Measurements from ENCODE around the gene ARPP19.
A peak's percentile ranks its signal among the peaks of the same experiment; 100 is the strongest.

ARPP19 gene

GRCh38 chr15:52546031-52546751 lies 22.6 kb downstream of the ARPP19 start:
- H3K36me3 ChIP-seq (ENCODE audit: insufficient read depth, low read length): peaks cover 17% of the 10 kb centered on the region
- H3K27me3 ChIP-seq (ENCODE audit: control insufficient read depth in 1 of 2, insufficient read depth in 2 of 2, low read length in 2 of 2): no peaks in the 10 kb centered on the region
- no peak overlapping the region for H3K4me3 ChIP-seq (ENCODE audit: low read depth in 1 of 2, low read length in 2 of 2)
- H3K9ac ChIP-seq (ENCODE audit: low read length): no peak overlapping the region
- no peaks in the 10 kb centered on the region for H3K9me3 ChIP-seq (ENCODE audit: low read length)
- H3K4me1 ChIP-seq (ENCODE audit: insufficient read depth, low read length): no peaks in the 10 kb centered on the region
- no peak overlapping the region for H3K27ac ChIP-seq (ENCODE audit: low read depth, low read length)

- Histone ChIP-seq H3K27ac (ENCODE audit: low read depth, low read length) (no peak overlapping the region), H3K4me1 (ENCODE audit: insufficient read depth, low read length) (no peaks in the 10 kb centered on the region), H3K9me3 (ENCODE audit: low read length) (no peaks in the 10 kb centered on the region), H3K36me3 (ENCODE audit: insufficient read depth, low read length) (no peaks in the 10 kb centered on the region), H3K27me3 (ENCODE audit: control insufficient read depth in 1 of 2, insufficient read depth in 2 of 2, low read length in 2 of 2) (no peaks in the 10 kb centered on the region), H3K4me3 (ENCODE audit: low read depth in 1 of 2, low read length in 2 of 2) (no peak overlapping the region), H3K9ac (ENCODE audit: low read length) (no peak overlapping the region)
These were observed 28.3 kb downstream of the ARPP19 start for GRCh38 chr15:52540374-52541012.

- Histone ChIP-seq H3K4me1 (ENCODE audit: insufficient read depth, low read length) (no peaks in the 10 kb centered on the region), H3K9me3 (ENCODE audit: low read length) (no peaks in the 10 kb centered on the region), H3K27ac (ENCODE audit: low read depth, low read length) (no peak overlapping the region), H3K4me3 (ENCODE audit: low read depth in 1 of 2, low read length in 2 of 2) (no peak overlapping the region), H3K36me3 (ENCODE audit: insufficient read depth, low read length) (no peaks in the 10 kb centered on the region), H3K27me3 (ENCODE audit: control insufficient read depth in 1 of 2, insufficient read depth in 2 of 2, low read length in 2 of 2) (no peaks in the 10 kb centered on the region), H3K9ac (ENCODE audit: low read length) (no peak overlapping the region)
These were observed 31.4 kb downstream of the ARPP19 start for GRCh38 chr15:52537459-52537858.

GRCh38 chr15:52532427-52532826 lies 36.4 kb downstream of the ARPP19 start:
- H3K27ac ChIP-seq (ENCODE audit: low read depth, low read length): no peak overlapping the region
- peaks cover 14% of the 10 kb centered on the region for H3K4me1 ChIP-seq (ENCODE audit: insufficient read depth, low read length)
- H3K4me3 ChIP-seq (ENCODE audit: low read depth in 1 of 2, low read length in 2 of 2): no peak overlapping the region
- no peak overlapping the region for H3K9ac ChIP-seq (ENCODE audit: low read length)
- no peaks in the 10 kb centered on the region for H3K9me3 ChIP-seq (ENCODE audit: low read length)
- no peaks in the 10 kb centered on the region for H3K36me3 ChIP-seq (ENCODE audit: insufficient read depth, low read length)
- no peaks in the 10 kb centered on the region for H3K27me3 ChIP-seq (ENCODE audit: control insufficient read depth in 1 of 2, insufficient read depth in 2 of 2, low read length in 2 of 2)

GRCh38 chr15:52529940-52530339 lies 38.9 kb downstream of the ARPP19 start:
- H3K36me3 ChIP-seq (ENCODE audit: insufficient read depth, low read length): no peaks in the 10 kb centered on the region
- peaks cover 15% of the 10 kb centered on the region for H3K4me1 ChIP-seq (ENCODE audit: insufficient read depth, low read length)
- no peaks in the 10 kb centered on the region for H3K27me3 ChIP-seq (ENCODE audit: control insufficient read depth in 1 of 2, insufficient read depth in 2 of 2, low read length in 2 of 2)
- H3K9ac ChIP-seq (ENCODE audit: low read length): no peak overlapping the region
- no peak overlapping the region for H3K27ac ChIP-seq (ENCODE audit: low read depth, low read length)
- H3K4me3 ChIP-seq (ENCODE audit: low read depth in 1 of 2, low read length in 2 of 2): peak overlapping the region in 1 of 2 donors; percentile 85
- H3K9me3 ChIP-seq (ENCODE audit: low read length): no peaks in the 10 kb centered on the region

GRCh38 chr15:52529341-52529924 lies 39.4 kb downstream of the ARPP19 start:
- peak overlapping the region; percentile 85 to 89 for H3K4me3 ChIP-seq (ENCODE audit: low read depth in 1 of 2, low read length in 2 of 2)
- H3K27ac ChIP-seq (ENCODE audit: low read depth, low read length): peak overlapping the region; percentile 71
- H3K36me3 ChIP-seq (ENCODE audit: insufficient read depth, low read length): no peaks in the 10 kb centered on the region
- H3K9me3 ChIP-seq (ENCODE audit: low read length): no peaks in the 10 kb centered on the region
- H3K27me3 ChIP-seq (ENCODE audit: control insufficient read depth in 1 of 2, insufficient read depth in 2 of 2, low read length in 2 of 2): no peaks in the 10 kb centered on the region
- H3K9ac ChIP-seq (ENCODE audit: low read length): peak overlapping the region; percentile 77
- H3K4me1 ChIP-seq (ENCODE audit: insufficient read depth, low read length): peaks cover 15% of the 10 kb centered on the region

GRCh38 chr15:52528564-52529340 lies 40.1 kb downstream of the ARPP19 start, which contains the start of gene MYO5A:
MYO5A (minus strand) TSS chr15:52528880; CDS start chr15:52528806, 74 bp downstream.
- peaks cover 15% of the 10 kb centered on the region for H3K4me1 ChIP-seq (ENCODE audit: insufficient read depth, low read length)
- H3K27ac ChIP-seq (ENCODE audit: low read depth, low read length): peak within 1 kb of the TSS; percentile 90

GRCh38 chr15:52527911-52528563 lies 40.8 kb downstream of the ARPP19 start:
- peak overlapping the region; percentile 80 to 89 for H3K4me3 ChIP-seq (ENCODE audit: low read depth in 1 of 2, low read length in 2 of 2)
- no peaks in the 10 kb centered on the region for H3K27me3 ChIP-seq (ENCODE audit: control insufficient read depth in 1 of 2, insufficient read depth in 2 of 2, low read length in 2 of 2)
- no peaks in the 10 kb centered on the region for H3K36me3 ChIP-seq (ENCODE audit: insufficient read depth, low read length)
- H3K27ac ChIP-seq (ENCODE audit: low read depth, low read length): peak overlapping the region; percentile 90
- no peaks in the 10 kb centered on the region for H3K9me3 ChIP-seq (ENCODE audit: low read length)
- H3K9ac ChIP-seq (ENCODE audit: low read length): peak overlapping the region; percentile 34
- peaks cover 15% of the 10 kb centered on the region for H3K4me1 ChIP-seq (ENCODE audit: insufficient read depth, low read length)

More at GRCh38 chr15:52528564-52529340, 40.1 kb downstream of the ARPP19 start, which contains the start of gene MYO5A:
- H3K27me3 ChIP-seq (ENCODE audit: control insufficient read depth in 1 of 2, insufficient read depth in 2 of 2, low read length in 2 of 2): no peaks in the 10 kb centered on the region
- no peaks in the 10 kb centered on the region for H3K9me3 ChIP-seq (ENCODE audit: low read length)
- peak within 1 kb of the TSS; percentile 77 for H3K9ac ChIP-seq (ENCODE audit: low read length)
- peak within 1 kb of the TSS; percentile 85 to 89 for H3K4me3 ChIP-seq (ENCODE audit: low read depth in 1 of 2, low read length in 2 of 2)
- no peaks in the 10 kb centered on the region for H3K36me3 ChIP-seq (ENCODE audit: insufficient read depth, low read length)

GRCh38 chr15:52527196-52527910 lies 41.5 kb downstream of the ARPP19 start:
- peaks cover 15% of the 10 kb centered on the region for H3K4me1 ChIP-seq (ENCODE audit: insufficient read depth, low read length)
- no peaks in the 10 kb centered on the region for H3K27me3 ChIP-seq (ENCODE audit: control insufficient read depth in 1 of 2, insufficient read depth in 2 of 2, low read length in 2 of 2)
- H3K27ac ChIP-seq (ENCODE audit: low read depth, low read length): peak overlapping the region; percentile 90
- H3K9ac ChIP-seq (ENCODE audit: low read length): peak overlapping the region; percentile 34
- H3K9me3 ChIP-seq (ENCODE audit: low read length): no peaks in the 10 kb centered on the region
- H3K4me3 ChIP-seq (ENCODE audit: low read depth in 1 of 2, low read length in 2 of 2): peak overlapping the region; percentile 80 to 89
- H3K36me3 ChIP-seq (ENCODE audit: insufficient read depth, low read length): no peaks in the 10 kb centered on the region

Measured in muscle layer of colon (tissue), 2 donors.